GM23338 (cell line): Measurements from ENCODE around the gene SCN9A. TPM values are rescaled to one million over a fixed set of nuclear protein-coding genes. Genes with fewer than 3 reads are reported as not detected.
A peak's percentile ranks its signal among the peaks of the same experiment; 100 is the strongest.

ENCODE experiments used
- ATAC-seq: fragments of 200-7000 bp; cut with Tn5 transposase; 3 replicates; pipeline ENCODE4 v1.9.1; 2020
- DNase-seq: peaks from one replicate; pipeline ENCODE4 v3.0.0-alpha.2; 2015; ENCODE audit warnings: low spot score
- H2AFZ ChIP-seq: fragments of 200-600 bp; sonication (generic); 2 replicates; pipeline ENCODE4 v1.8.0; 2016; ENCODE audit warnings: antibody characterized with exemption, mild to moderate bottlenecking, moderate library complexity
- H3F3A ChIP-seq: fragments of 200-600 bp; sonication (generic); replicated peaks from 2 replicates; pipeline ENCODE4 v1.8.0; 2017; ENCODE audit warnings: antibody characterized with exemption, mixed run types, low read depth
- H3K27ac ChIP-seq: fragments of 200-600 bp; sonication (generic); 2 replicates; pipeline ENCODE4 v1.6.1; 2016; ENCODE audit warnings: low read depth
- H3K27me3 ChIP-seq: fragments of 200-600 bp; sonication (generic); 2 replicates; pipeline ENCODE4 v1.8.0; 2016; ENCODE audit warnings: mild to moderate bottlenecking, mixed run types, moderate library complexity; ENCODE audit not compliant: insufficient read depth
- H3K36me3 ChIP-seq: fragments of 200-600 bp; sonication (generic); 2 replicates; pipeline ENCODE4 v1.8.0; 2016; ENCODE audit warnings: mild to moderate bottlenecking; ENCODE audit not compliant: insufficient read depth
- H3K4me1 ChIP-seq: fragments of 200-600 bp; sonication (generic); 2 replicates; pipeline ENCODE4 v1.8.0; 2016; ENCODE audit warnings: mild to moderate bottlenecking, moderate library complexity; ENCODE audit not compliant: insufficient read depth
- H3K4me2 ChIP-seq: fragments of 200-600 bp; sonication (generic); 2 replicates; pipeline ENCODE4 v1.7.1; 2017; ENCODE audit warnings: mixed run types
- H3K4me3 ChIP-seq: fragments of 200-600 bp; sonication (generic); 2 replicates; pipeline ENCODE4 v1.6.1; 2016; ENCODE audit warnings: mixed run types
- H3K79me2 ChIP-seq: fragments of 200-600 bp; sonication (generic); replicated peaks from 2 replicates; pipeline ENCODE4 v1.8.0; 2017; ENCODE audit warnings: mild to moderate bottlenecking; ENCODE audit not compliant: insufficient read depth
- H3K9me2 ChIP-seq: fragments of 200-600 bp; sonication (generic); 2 replicates; pipeline ENCODE4 v1.8.0; 2017; ENCODE audit not compliant: insufficient read depth
- H4K20me1 ChIP-seq: fragments of 200-600 bp; sonication (generic); replicated peaks from 2 replicates; pipeline ENCODE4 v1.8.0; 2017; ENCODE audit warnings: mild to moderate bottlenecking; ENCODE audit not compliant: insufficient read depth
- H3K27ac Mint-ChIP-seq: 2 replicates; pipeline ENCODE4 v1.8.0; 2020; ENCODE audit warnings: inconsistent platforms, mild to moderate bottlenecking, moderate library complexity, mixed read lengths
- H3K27me3 Mint-ChIP-seq: 3 replicates; pipeline ENCODE4 v1.8.0; 2022; ENCODE audit warnings: low read depth, mild to moderate bottlenecking, moderate library complexity, mixed read lengths, inconsistent platforms; ENCODE audit not compliant: insufficient read depth, poor library complexity
- H3K36me3 Mint-ChIP-seq: 3 replicates; pipeline ENCODE4 v1.8.0; 2021; ENCODE audit warnings: low read depth, mild to moderate bottlenecking, inconsistent platforms, moderate library complexity, mixed read lengths
- H3K4me1 Mint-ChIP-seq: 3 replicates; pipeline ENCODE4 v1.8.0; 2020; ENCODE audit warnings: mild to moderate bottlenecking, inconsistent platforms, mixed read lengths
- H3K4me3 Mint-ChIP-seq: 3 replicates; pipeline ENCODE4 v1.8.0; 2021; ENCODE audit warnings: moderate library complexity, mild to moderate bottlenecking, inconsistent platforms, mixed read lengths
- H3K9me3 Mint-ChIP-seq: 3 replicates; pipeline ENCODE4 v1.8.0; 2020; ENCODE audit warnings: moderate library complexity, mild to moderate bottlenecking, inconsistent platforms, mixed read lengths
- REST ChIP-seq: IDR thresholded peaks from one replicate; pipeline ENCODE4 v1.6.1; 2018; ENCODE audit warnings: antibody characterized with exemption; ENCODE audit not compliant: unreplicated experiment
- STAT1 ChIP-seq: IDR thresholded peaks from one replicate; pipeline ENCODE4 v1.6.1; 2016; ENCODE audit warnings: antibody characterized with exemption; ENCODE audit not compliant: unreplicated experiment
- ZNF462 ChIP-seq: fragments of 250-450 bp; sonication (Bioruptor Pico); IDR thresholded peaks from 2 replicates; pipeline ENCODE4 v1.5.0; 2020; ENCODE audit warnings: mild to moderate bottlenecking, moderate library complexity
- polyA plus RNA-seq: library from polyadenylated mRNA; unstranded; fragments of >200 nt; fragmentation: Nextera tagmentation; extraction: Ambion mirVana; gene quantifications from 2 replicates; pipeline ENCODE4 v1.2.1, GENCODE V29; 2016
- total RNA-seq: library from RNA; depleted of rRNA; stranded (reverse); fragments of >200 nt; shearing (Covaris generic); gene quantifications from 2 replicates; pipeline ENCODE4 v1.2.3, GENCODE V29; 2014; rRNA removed

The SCN9A gene
- total and polyA plus RNA-seq, 2 experiments from 2014 or later: 8.8 to 9.5 TPM

GRCh38 chr2:166148500-166149400 is 227.0 kb downstream of the SCN9A start (continued):
- TF ChIP-seq STAT1: no peak

- Mint-ChIP-seq H3K9me3 (no peaks in the 10 kb centered on the region), H3K36me3 (no peaks in the 10 kb centered on the region), H3K27ac (no peak overlapping the region), H3K4me3 (no peak overlapping the region), H3K27me3 (no peaks in the 10 kb centered on the region), H3K4me1 (peaks cover 20% of the 10 kb centered on the region)
- DNase-seq (no peak), ATAC-seq (peak; percentile 21; the same call in 1 of the 3 replicates)
- H3F3A ChIP-seq: no peaks in the 10 kb centered on the region
- no peak overlapping the region for H3K4me3 ChIP-seq
- H3K4me1 ChIP-seq: 0 out of 2 replicates have a peak, but pooled peaks cover 3% of the 10 kb centered on the region
- no peaks in the 10 kb centered on the region for H4K20me1 ChIP-seq
- no peaks in the 10 kb centered on the region for H3K79me2 ChIP-seq
- H2AFZ ChIP-seq: no peak overlapping the region
- H3K9me2 ChIP-seq: no peaks in the 10 kb centered on the region
- TF ChIP-seq REST (peak; percentile 61), ZNF462 (CRISPR knock-in tag) (no peak)
- H3K36me3 ChIP-seq: no peaks in the 10 kb centered on the region
- no peak overlapping the region for H3K27ac ChIP-seq
- no peak overlapping the region for H3K4me2 ChIP-seq
- no peaks in the 10 kb centered on the region for H3K27me3 ChIP-seq
Measured at GRCh38 chr2:166147883-166148282, 227.9 kb downstream of the SCN9A start.

Other genes with a start within 250 kb of the SCN9A start
- gene SCN1A, start 247.9 kb downstream of the SCN9A start, total RNA-seq: 1.2 and 2.1 TPM in 2 replicates
- gene SCN1A, start 247.9 kb downstream of the SCN9A start, polyA plus RNA-seq: 0.92 and 1.3 TPM in 2 replicates
- 0.23 and 0.42 TPM in 2 replicates for gene SCN7A, start 118.3 kb upstream of the SCN9A start, total RNA-seq
- gene SCN7A, start 118.3 kb upstream of the SCN9A start, polyA plus RNA-seq: 0.10 and 0.23 TPM in 2 replicates